ENCODE data around the gene KCNC3.

Gene KCNC3

DNA sequence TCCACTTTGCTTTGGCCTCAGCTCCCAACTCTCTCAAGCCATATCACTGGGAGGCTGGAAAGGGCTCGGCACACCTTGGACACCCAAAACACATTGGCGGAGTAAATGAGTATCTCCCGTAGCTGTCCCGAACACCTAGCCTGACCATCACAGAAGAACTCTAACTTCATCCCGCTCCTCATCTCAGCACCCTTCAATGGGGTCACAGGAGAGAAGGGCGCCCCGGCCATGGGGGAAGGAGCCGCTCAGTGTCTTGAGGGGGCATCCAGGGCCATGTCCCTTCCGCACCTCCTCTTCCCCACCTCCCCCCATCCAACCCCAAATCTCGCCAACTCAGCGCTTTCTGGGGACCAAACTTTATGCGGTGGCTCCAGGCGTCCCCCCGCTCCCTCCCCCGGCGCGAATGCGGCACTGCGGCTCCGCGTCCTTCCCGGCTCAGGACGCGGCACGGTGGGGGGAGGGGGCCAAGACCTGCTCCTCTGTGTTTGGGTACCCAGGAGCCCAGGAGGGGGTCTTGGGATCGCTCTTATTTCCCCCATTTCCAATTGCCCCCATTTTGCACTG is 3.0 kb downstream of the KCNC3 start:
- DNase-seq, result no peak

DNA sequence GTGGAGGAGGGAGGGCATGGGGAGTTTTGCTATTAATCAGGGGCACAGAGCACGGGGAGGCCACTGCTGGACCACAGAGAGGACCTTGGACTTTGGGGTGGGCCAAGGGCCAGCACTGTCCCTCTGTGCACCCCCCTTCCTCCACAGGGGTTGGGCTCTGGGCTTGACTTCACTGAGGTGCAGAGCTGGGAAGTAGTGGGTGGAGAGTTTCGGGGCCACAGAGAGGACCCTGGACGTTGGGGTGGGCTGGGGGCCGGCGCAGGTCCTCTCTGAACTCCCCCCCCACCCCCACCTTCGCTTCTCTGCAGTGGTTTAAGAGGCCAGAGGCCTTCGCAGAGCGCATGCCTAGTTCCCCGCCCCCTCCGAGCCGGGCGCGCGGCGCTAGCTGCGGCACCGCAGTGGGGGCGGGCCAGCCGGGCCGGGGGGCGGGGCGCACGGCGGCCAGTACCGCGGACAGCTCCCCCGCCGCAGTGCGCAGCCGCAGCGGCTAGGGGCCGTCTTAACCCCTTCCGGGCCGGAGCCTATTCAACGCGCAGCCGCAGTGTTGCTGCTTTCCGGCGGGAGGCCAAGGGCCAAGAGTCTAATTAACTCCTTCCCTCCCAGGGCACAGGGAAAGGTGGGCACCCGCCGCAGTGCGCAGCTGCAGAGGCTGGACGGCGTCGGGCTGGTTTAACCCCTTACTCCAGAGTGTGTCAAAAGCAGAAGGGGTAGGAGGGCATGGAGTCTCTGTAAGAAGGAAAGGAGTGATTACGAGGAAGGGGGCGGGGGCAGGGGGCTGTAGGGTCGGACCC is 3.7 kb downstream of the KCNC3 start:
- peak; percentile 93 for DNase-seq

DNA sequence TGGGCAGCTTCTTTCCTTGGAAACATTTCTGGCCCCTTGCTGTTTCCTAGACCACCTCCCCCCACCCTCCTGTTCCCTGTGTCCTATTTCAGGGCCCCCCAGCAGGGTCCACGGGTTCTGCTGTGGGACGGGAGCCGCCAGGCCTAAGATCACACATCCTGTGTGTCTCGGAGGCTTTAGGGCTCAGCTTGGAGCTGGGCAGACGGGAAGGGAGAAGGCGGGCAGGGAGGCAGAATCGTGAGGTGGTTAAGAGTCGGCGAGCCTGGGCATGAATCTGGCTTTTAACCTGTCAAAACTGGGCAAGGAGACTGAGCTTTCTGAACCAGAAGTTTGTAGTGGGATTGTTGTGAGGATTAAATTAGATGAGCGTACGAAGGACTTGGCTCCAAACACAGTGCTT is 4.8 kb downstream of the KCNC3 start:
- DNase-seq, result no peak

DNA sequence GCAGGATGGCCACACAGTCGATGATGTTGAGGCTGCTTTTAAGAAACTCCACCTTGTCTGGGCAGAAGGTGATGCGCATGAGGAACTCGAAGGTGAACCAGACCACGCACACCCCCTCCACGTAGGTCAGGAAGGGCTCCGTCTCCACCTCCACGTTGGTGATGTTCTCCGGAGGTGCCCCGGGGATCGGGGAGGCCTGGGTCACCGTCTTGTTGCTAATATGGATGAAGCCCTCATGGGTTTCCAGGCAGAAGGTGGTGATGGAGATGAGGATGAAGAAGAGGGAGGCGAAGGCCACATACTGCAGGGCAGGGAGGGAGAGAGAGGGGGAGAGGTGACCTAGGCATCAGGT is 5.4 kb downstream of the KCNC3 start:
- DNase-seq, result no peak

DNA sequence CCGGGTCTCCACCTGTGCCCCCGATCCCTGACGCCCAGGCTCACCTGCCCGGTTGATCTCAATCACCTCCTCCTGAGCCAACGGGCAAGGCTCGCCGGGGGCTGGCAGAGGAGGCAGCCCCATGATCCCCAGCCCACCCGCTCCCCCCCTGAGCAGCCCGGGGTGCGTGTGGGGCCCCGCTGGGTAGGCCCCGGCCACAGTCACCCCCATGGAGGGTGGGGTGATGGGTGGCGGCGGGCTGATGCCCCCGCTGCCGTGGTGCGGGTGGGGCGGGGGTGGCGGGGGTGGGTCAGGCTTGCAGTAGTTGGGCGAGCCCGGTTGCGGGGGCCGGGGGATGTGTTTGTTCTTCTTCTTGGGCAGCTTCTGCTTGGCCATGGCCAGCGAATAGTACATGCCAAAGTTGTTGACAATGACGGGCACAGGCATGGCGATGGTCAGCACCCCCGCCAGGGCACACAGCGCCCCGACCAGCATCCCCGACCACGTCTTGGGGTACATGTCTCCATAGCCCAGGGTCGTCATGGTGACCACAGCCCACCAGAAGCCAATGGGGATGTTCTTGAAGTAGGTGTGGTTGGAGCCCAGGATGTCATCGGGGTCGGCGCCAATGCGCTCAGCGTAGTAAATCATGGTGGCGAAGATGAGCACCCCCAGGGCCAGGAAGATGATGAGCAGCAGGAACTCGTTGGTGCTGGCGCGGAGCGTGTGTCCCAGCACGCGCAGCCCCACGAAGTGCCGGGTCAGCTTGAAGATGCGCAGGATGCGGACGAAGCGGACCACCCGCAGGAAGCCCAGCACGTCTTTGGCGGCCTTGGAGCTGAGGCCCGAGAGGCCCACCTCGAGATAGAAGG is 6.0 kb downstream of the KCNC3 start:
- no peak for DNase-seq

DNA sequence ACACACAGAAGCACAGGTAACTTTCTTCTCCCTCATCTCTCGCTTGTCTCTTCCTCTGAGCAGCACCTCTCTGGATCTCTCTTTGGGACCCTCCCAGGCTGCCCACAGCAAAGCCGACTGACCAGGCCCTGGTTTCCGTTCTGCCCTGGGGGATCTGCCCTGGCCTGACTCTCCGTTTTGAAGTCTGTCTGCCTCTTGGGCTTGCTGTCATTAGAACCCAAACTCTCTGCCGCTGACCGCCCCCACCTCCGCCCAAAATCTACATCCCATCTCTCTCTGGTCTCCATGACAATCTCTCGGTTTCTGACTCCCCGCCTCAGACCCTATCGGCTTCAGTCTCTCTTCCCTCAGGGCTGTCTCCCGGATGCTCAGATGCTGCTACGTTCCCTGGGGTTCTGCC is 6.9 kb downstream of the KCNC3 start:
- no peak for DNase-seq

DNA sequence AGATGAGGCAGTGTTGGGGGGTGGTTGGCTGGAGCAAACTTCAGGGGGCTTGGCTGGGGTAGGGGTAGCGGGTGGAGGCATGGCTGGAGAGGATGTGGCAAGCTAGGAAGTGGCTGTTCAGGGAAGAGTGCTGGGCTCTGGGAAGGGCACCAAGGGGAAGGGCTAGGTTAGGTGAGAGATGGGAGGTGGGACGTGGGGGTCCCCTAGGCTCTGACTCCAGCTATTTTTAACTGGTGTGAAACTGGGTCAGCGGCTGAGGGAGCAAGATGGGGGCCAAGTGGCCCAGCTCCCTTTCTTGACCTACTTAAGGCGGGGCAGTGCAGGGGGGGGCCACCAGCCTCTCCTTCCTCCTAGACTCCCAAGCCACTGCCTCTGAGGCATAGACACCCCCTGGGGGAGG is 7.3 kb downstream of the KCNC3 start:
- no peak for DNase-seq

DNA sequence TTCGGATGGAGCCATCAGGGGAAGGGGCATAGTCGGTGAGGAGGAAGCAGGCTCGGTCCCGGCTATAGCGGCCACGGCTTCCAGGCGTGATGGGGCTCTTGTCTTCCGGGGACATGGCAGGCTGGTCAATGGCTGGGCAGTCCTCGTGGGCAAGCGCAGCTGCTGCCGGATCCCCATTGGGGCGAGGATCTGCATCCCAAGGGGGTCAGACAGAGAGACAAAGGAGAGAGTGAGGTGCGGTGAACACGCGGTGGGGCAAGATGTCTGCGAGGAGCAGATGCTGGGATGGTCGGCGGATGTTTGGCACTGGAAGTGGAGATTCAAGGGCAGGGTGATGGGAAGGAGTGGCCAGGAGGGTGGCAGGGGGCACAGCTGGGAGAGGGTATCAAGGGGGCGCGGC is 8.6 kb downstream of the KCNC3 start:
- no peak for DNase-seq

DNA sequence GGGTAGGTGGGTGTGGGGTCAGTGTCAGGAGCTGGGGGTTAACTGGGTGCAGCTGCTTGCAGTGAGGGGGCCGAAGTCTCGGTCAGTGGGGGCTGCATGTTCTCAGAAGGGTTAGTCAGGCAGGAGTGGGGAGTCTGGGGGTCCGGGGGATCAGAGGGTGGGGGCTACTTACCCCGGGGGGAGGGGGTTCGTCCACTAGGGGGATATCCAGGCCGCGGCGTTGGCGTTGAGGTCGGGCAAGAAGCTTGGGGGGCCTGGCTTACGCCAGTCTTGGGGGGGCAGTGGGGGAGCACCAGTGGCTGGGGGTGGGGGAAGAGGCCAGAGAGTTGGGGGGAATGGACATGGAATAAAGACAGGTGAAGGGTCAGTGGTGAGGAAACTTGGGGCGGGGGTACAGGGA is 9.1 kb downstream of the KCNC3 start:
- no peak for DNase-seq

DNA sequence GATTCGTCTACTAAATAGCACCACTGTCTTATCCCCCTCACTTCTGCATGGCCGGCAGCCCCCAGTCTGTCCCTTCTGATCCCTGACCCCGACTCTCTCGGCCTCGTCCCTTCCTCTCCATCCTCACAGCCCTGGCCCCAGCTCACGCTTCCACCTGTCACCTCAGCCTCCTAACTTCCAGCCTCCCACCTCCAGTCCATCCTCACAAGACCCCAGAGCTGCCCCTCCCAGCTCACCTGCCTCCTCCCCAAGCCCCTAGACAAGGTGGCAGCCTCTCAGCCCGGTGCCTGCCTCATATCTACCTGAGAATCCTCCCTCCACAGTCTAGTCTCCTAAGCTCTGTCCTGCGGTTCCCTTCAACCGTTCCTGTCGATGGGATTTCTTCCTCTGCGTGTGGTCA is 10.0 kb downstream of the KCNC3 start:
- no peak for DNase-seq

DNA sequence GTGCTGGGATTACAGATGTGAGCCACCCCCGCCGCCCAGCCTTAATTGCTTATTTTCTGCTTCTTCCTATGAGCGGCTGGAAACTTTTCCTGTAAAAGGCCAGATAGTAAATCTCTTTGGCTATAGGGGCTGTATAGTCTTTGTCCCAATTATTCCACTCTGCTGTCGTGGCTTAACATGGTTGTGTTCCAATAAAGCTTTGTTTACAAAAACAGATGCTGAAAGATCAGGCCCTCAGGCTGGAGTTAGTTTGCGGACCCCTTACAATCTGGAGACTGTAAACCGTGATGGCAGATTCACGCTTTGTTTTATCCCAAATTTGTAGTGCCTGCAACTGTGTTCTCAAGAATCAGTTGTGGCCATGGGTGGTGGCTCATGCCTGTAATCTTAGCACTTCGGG is 10.7 kb downstream of the KCNC3 start:
- no peak for DNase-seq

DNA sequence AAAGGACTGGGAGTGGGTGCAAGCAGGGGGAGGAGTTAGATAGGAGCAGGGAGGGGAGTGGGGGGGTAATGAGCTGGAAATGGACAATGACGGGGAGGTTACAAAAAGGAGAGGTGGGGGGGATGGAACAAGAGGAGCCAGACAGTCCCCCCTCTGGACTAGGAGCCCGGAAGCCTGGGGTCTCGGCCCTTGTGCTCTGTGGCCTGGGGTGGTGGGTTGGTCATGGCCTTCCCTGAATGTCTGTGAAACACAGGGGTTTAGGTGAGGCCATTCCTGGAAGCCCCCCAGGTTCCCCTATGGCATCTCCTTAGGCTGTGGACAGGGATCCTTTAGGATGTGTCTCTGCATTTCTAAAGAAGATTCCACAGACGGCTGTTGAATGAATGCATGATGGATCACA is 12.1 kb downstream of the KCNC3 start:
- no peak for DNase-seq

DNA sequence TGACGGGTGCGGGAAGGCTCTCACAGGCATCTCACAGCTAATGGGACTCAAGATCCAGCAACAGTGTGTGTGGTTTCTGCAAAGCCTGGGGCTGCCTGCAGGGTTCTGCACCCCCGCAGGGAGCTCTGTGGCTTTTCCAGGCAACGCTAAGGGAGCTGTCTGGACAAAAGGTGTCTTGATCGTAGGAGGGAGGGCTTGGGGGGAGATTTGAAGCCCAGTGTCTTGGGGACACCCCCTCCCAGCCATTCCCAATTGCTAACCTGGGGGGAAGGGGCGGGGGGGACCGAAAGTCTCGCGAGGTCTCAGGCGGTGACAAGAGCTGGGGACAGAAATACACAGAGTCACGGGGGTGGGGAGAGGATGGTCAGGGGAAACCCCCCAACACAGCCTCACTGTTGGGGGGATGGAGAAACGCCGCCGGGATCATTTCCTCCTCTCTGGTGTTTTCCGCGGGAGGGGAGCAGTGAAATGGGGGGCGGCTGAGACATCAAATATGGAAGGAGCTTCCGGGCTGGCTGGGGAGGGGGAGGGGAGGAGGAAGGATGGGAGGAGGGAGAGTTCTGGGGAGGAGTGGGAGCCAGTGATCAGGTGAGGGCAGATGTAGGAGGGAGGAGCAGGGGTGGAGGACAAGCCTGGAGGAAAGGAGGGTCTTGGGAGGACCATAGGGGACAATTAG is 13.3 kb downstream of the KCNC3 start:
- peak; percentile 77 for DNase-seq

DNA sequence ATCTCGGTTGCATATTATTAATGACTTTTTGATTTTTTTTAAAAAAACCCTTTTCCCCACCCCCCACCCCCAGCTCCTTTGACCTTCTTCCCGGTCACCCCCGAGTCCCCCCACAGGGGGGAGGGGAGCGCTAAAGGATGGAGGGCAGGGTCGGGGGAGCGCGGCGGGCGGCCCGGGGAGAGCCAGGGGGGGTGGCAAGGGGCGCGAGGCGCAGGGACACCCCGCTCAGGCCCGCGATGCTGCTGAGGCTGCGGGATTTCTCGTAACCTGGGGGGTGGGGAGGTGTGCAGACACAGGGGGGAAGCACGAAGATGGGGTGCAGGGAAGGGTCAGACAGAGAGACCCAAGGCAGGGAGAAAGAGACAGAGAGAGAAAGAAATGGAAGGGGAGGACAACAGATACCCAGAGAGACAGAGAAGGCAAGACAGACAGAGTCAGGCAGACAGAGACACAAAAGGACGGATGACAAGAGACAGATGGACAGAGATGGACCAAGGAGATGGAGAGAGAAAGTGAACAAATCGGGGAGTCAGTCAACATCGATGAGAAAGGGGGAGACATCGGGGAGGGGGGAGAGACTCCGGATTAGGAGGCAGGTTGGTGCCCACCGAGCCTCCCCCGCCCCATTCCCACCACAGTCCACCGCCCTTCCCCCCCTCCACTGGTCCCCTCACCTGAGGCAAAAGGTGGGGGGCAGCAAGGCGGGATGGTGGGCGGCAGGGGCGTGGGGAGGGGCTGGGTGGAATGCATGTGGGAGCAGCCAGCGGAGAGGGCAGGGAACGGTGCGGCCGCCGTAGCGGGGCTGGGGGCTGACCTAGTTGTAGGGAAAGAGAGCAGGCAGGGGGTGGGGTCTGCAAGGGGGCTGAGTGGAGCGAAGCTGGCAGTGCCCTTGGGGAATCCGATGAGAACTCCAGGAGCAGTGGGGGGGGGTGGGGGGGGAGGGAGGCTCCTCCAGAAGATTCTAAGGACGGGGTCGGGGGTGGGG is 14.2 kb downstream of the KCNC3 start:
- DNase-seq, result peak; percentile 29

DNA sequence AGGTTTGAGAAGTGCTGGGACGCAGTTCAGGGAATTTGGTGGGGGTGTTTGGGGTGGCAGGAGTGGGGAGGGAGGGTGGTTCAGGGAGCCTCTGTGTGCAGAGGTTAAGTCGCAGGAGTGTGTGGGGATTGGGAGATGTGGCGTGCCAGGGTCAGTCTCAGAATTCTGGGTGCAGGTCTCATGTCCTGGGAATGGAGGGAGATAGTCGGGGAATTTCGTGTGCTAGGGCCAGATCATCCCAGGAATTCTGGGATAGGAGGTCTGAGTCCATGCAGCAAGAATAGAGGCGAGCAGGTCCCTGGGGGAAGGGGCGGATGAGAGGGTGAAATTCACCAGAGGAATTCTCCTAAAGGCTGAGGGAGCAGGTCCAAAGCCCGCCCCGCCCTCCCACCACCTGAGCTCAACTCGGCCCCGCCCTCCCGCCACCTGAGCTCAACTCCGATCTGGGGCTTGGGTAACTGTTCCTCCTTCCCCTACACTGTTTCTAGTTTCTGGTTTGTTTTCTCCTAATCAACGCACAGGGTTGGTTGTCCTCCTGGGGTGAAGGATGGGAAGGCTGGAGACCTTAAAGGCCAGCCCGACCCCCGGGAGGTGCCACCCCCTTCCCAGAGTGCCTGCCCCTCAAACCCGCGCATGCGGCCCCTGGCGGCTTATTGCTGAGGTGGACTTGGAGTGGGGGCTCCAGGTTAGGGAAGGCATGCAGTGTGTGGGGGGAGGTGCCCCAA is 15.2 kb downstream of the KCNC3 start:
- peak; percentile 57 for DNase-seq

DNA sequence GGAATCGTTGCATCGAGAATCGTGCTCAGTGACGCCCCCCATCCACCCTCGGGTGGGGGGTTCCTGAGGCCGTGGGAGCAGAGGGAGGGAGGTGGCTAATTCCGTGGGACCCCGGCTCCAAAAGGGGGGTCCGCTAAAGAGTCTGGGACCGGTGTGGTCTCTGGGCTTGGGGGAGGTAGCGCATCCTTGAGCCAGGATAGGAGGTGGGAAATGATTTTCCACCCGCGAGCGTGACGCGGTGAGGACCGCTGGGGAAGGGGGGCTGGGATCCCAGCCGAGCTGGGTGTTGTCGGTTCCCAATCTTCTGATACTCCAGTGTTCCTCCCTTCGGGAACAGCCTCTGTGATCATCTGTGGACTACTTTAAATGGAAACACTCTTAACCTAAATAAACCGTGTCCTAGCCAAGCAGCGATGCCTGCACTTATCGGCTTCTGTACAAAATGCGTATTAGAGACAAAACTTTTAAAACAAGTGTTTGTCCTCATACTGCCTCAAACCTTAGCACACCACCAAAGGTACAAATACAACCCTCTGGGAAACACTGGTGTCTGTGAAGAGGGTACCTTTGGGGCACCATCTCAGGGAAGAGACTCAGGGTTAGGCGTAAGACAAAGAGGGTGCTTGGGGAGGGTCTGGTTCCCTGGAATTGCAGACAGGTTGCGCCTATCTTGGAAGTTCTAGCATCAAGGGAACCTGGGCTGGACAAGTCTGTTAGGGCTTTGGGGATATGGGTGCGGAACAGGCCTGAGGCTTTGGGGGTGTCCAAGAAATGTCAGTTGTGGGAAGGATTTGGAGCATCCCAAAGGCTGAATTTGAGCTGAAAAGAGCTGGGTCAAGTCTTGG is 16.0 kb downstream of the KCNC3 start:
- DNase-seq, result no peak

DNA sequence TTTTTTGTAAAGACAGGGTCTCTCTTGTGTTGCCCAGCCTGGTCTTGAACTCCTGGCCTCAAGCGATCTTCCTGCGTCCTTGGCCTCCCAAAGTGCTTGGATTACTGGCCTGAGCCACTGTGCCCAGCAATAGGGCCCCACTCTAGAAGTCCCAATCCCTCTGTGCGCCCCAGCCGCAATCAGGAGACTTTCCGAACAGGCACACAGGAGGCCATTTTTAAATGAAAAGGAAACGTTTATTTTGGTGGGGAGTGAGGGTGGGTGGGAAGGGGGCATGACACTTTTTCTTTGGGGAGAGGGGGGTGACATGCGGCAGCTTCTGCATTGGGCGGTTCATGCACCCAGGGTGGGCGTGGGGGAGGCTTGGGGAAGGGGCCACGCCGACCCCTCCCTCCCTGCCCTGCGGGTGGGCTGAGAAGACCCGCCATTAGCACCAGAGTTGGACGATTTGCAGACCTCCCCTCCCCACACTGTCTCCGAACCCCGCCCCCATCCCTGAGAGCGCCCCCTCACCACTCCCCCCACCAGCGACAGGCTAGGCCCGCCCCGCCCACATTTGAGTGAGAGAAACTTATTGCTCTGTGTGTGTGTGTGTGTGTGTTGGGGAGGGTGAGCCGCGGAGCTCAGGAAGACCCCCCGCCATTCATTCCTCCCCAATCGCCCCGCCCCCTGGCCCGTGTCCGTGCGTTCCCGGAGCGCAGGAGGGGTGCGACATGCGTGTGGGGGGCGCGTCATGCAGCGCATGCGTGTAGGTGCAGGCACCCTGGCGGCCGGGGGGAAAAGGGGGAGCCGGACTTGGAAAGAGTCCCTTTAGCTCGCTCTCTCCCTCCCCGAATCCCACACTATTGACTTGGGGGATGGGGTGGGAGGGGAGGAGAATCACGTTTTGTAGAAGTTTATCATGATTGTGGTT is 17.2 kb downstream of the KCNC3 start:
- DNase-seq, result peak; percentile 78

DNA sequence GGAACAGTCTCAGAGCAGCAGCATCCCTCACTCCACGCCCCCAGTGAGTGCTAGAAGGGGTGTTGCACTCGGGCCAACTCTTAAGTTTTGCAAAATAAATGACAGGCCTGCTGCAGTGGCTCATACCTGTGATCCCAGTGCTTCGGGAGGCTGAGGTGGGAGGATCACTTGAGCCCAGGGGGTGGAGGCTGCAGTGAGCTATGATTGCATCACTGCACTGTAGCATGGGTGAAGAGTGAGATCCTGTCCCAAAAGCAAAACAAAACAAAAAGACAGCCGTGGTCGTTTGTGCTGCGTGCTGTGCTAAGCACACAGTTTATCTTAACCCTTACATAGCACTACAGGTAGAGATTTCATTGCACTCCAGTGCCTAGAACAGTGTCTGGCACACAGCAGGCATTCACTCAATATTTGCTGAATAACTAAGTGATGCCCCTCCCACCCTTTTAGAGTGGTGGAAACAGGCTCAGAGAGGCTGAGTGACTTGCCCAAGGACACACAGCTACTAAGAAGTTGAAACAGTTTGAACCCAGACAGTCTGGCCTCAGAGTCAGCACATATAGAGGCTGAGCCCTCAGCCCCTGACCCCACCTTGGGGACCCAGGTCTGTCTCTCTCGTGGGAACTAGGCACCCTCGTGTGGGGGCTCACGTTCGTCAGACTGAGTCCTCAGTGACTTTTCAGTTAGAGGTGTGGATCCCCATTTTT is 18.3 kb downstream of the KCNC3 start:
- no peak for DNase-seq
